Measurements from ENCODE around the gene OR2S2.

Gene OR2S2

DNA sequence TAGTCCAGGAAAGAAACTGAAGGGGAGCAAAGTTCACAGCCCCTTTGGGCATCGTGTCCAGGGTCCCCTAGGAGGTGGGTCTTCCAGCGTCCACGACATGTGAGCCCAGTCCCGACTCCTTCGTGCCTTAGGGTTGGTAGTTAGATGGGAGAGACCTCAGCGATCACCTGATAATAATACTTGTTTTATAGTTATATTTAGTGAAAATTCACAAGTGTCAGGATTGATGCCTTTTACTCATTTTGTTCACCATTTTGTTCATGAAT, 28.6 kb downstream of the OR2S2 start:
- Histone ChIP-seq H3K4me2 (ENCODE audit: low read length, poor library complexity, severe bottlenecking) (no peak overlapping the region), H3K14ac (ENCODE audit: low read length in 2 of 2) (no peak overlapping the region), H3K27ac (ENCODE audit: low read length, poor library complexity, severe bottlenecking) (no peak overlapping the region), H3K23ac (ENCODE audit: low read length in 2 of 2) (no peak overlapping the region), H3K4me1 (ENCODE audit: control insufficient read depth, insufficient read depth, low read depth, low read length) (peaks cover 6% of the 10 kb centered on the region), H3K27me3 (ENCODE audit: control insufficient read depth in 1 of 2, insufficient read depth in 1 of 2, low read length in 2 of 2) (no peaks in the 10 kb centered on the region), H4K8ac (ENCODE audit: low read length) (no peak overlapping the region), H3K18ac (ENCODE audit: low read depth in 1 of 2, low read length in 2 of 2) (no peak overlapping the region), H4K91ac (ENCODE audit: low read length) (no peak overlapping the region), H2BK12ac (ENCODE audit: low read length in 2 of 2) (no peak overlapping the region), H2BK5ac (ENCODE audit: low read depth, low read length, poor library complexity, severe bottlenecking) (no peak overlapping the region), H2BK15ac (ENCODE audit: low read depth, poor library complexity, severe bottlenecking) (no peak overlapping the region), H2AFZ (ENCODE audit: low read depth, low read length) (no peak overlapping the region), H3K4me3 (ENCODE audit: insufficient read depth in 1 of 2, low read depth in 1 of 2, low read length in 2 of 2) (no peak overlapping the region), H3K4ac (ENCODE audit: low read depth in 1 of 2, low read length in 2 of 2) (no peak overlapping the region), H2BK120ac (ENCODE audit: low read depth, low read length) (no peak overlapping the region), H3K9me3 (ENCODE audit: control insufficient read depth, low read length) (no peaks in the 10 kb centered on the region), H3K9ac (ENCODE audit: low read length) (no peak overlapping the region), H3K36me3 (ENCODE audit: control insufficient read depth in 1 of 2, insufficient read depth in 2 of 2, low read depth in 1 of 2, low read length in 2 of 2) (no peaks in the 10 kb centered on the region), H3K79me1 (replicated peaks; ENCODE audit: low read length, poor library complexity, severe bottlenecking) (no peaks in the 10 kb centered on the region), H2AK5ac (ENCODE audit: low read length, severe bottlenecking) (no peak overlapping the region)
- DNase-seq, result no peak
- 82% methylated on average over 3 of the region's 6 CpGs for WGBS

DNA sequence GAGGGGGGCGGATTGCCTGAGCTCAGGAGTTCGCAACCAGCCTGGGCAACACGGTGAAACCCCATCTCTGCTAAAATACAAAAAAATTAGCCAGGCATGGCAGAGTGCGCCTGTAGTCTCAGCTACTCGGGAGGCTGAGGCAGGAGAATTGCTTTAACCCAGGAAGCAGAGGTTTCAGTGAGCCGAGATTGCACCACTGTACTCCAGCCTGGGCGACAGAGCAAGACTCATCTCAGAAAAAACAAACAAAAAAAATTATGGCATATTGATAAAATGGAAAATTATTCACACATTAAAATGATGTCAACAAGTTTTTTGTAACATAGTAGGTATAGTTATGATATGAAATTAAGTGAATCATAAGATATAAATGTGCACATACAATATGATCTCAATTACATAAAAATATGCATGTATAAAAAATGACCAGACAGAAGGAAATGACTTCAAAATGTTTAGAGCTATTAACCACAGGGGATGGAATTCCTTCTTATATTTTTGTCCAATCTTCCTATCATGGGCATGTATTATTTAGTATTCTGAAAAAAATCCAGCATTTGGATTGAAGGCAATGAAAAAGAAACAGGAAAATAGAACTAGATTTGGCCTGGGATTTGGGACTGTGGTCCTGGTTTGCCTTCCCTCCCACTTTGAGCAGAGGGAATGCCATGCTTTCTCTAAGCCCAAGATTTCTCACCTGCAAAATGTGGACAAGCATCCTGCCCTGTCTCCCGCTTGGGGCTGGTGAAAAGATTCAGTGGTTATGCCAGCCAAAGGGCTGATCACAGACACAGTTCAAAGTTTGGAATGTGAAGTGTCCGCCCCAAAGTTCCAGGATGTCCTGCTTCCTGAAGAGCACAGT, 29.1 kb downstream of the OR2S2 start:
- Histone ChIP-seq H2BK120ac (ENCODE audit: low read depth, low read length) (no peak overlapping the region), H3K4me1 (ENCODE audit: control insufficient read depth, insufficient read depth, low read depth, low read length) (peaks cover 6% of the 10 kb centered on the region), H3K4me3 (ENCODE audit: insufficient read depth in 1 of 2, low read depth in 1 of 2, low read length in 2 of 2) (no peak overlapping the region), H3K9me3 (ENCODE audit: control insufficient read depth, low read length) (no peaks in the 10 kb centered on the region), H4K8ac (ENCODE audit: low read length) (no peak overlapping the region), H3K4ac (ENCODE audit: low read depth in 1 of 2, low read length in 2 of 2) (no peak overlapping the region), H3K4me2 (ENCODE audit: low read length, poor library complexity, severe bottlenecking) (no peak overlapping the region), H2BK5ac (ENCODE audit: low read depth, low read length, poor library complexity, severe bottlenecking) (no peak overlapping the region), H3K18ac (ENCODE audit: low read depth in 1 of 2, low read length in 2 of 2) (no peak overlapping the region), H3K9ac (ENCODE audit: low read length) (no peak overlapping the region), H2BK12ac (ENCODE audit: low read length in 2 of 2) (no peak overlapping the region), H4K91ac (ENCODE audit: low read length) (no peak overlapping the region), H3K23ac (ENCODE audit: low read length in 2 of 2) (no peak overlapping the region), H2AFZ (ENCODE audit: low read depth, low read length) (no peak overlapping the region), H2BK15ac (ENCODE audit: low read depth, poor library complexity, severe bottlenecking) (no peak overlapping the region), H3K79me1 (replicated peaks; ENCODE audit: low read length, poor library complexity, severe bottlenecking) (no peaks in the 10 kb centered on the region), H3K27ac (ENCODE audit: low read length, poor library complexity, severe bottlenecking) (no peak overlapping the region), H3K14ac (ENCODE audit: low read length in 2 of 2) (no peak overlapping the region), H3K36me3 (ENCODE audit: control insufficient read depth in 1 of 2, insufficient read depth in 2 of 2, low read depth in 1 of 2, low read length in 2 of 2) (no peaks in the 10 kb centered on the region), H3K27me3 (ENCODE audit: control insufficient read depth in 1 of 2, insufficient read depth in 1 of 2, low read length in 2 of 2) (no peaks in the 10 kb centered on the region), H2AK5ac (ENCODE audit: low read length, severe bottlenecking) (no peak overlapping the region)
- DNase-seq, result no peak
- WGBS, result 91% methylated on average over 7 of the region's 9 CpGs

DNA sequence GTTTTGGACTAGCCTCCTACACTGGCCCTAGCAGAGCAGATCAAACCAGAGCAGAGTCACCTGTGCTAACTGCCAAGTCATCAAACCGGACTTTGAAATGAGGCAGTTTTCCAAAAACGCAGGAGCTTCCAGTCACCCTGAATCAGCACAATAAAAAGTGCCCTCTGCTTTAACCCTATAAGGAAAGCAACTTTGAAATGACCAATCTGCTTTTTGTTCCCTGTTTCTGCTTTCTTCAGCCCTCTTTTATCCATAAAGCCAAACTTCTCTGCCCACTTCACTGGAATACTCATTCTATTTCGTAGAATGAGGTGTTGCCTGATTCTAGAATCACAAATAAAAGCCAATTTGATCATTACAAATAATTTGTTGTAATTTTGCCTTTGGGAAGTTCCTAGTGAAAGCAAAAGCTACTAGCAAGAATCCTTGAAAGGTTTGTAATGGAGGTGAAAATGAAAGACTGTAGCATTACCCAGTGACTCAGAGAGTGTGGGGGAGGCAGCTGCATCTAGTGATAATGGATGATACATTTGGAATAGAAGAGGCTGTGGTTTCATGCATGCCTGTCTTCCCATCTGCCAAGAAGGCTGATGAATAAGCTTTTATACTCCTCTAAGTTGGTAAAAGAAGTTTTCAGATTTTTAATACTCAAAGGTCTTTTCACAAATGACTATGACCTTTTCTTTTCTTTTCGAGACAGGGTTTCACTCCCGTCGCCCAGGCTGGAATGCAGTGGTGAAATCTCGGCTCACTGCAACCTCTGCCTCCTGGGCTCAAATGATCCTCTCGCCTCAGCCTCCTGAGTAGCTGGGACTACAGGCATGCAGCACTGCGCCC, 33.8 kb downstream of the OR2S2 start:
- DNase-seq, result peak; percentile 87
- WGBS, result 66% methylated on average over 8 of the region's 9 CpGs
- no peak overlapping the region for H2BK120ac ChIP-seq (ENCODE audit: low read depth, low read length)

DNA sequence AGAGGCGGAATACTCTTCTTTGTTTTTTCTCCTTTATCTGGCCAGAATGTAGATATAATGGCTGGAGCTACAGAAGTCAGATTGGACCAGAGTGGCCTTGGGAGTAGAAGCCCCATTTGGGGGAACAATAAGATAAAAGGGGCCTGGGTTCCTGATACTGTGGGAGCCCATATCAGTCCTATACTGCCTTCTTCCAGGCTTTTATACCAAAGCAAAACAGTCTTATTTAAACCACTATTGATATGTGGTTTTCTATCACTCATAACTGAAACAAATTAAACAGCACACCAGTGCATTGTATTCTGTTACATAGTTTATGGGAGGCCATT, 34.4 kb downstream of the OR2S2 start:
- H3K9me3 ChIP-seq (ENCODE audit: control insufficient read depth, low read length), result no peaks in the 10 kb centered on the region
- H2BK15ac ChIP-seq (ENCODE audit: low read depth, poor library complexity, severe bottlenecking), result no peak overlapping the region
- no peak overlapping the region for H2AFZ ChIP-seq (ENCODE audit: low read depth, low read length)
- peak overlapping the region in 1 of 2 experiments; percentile 49 for H3K4ac ChIP-seq (ENCODE audit: low read depth in 1 of 2, low read length in 2 of 2)
- H2BK12ac ChIP-seq (ENCODE audit: low read length in 2 of 2), result no peak overlapping the region
- H3K4me1 ChIP-seq (ENCODE audit: control insufficient read depth, insufficient read depth, low read depth, low read length), result peaks cover 6% of the 10 kb centered on the region
- no peak overlapping the region for H3K23ac ChIP-seq (ENCODE audit: low read length in 2 of 2)
- peak overlapping the region; percentile 88 for H3K9ac ChIP-seq (ENCODE audit: low read length)
- peak overlapping the region in 1 of 2 experiments; percentile 40 for H3K4me3 ChIP-seq (ENCODE audit: insufficient read depth in 1 of 2, low read depth in 1 of 2, low read length in 2 of 2)
- peak overlapping the region; percentile 99 for H2BK5ac ChIP-seq (ENCODE audit: low read depth, low read length, poor library complexity, severe bottlenecking)
- H3K27me3 ChIP-seq (ENCODE audit: control insufficient read depth in 1 of 2, insufficient read depth in 1 of 2, low read length in 2 of 2), result no peaks in the 10 kb centered on the region
- no peak for DNase-seq
- H4K91ac ChIP-seq (ENCODE audit: low read length), result no peak overlapping the region
- peak overlapping the region; percentile 98 for H2AK5ac ChIP-seq (ENCODE audit: low read length, severe bottlenecking)
- no peak overlapping the region for H2BK120ac ChIP-seq (ENCODE audit: low read depth, low read length)
- H3K36me3 ChIP-seq (ENCODE audit: control insufficient read depth in 1 of 2, insufficient read depth in 2 of 2, low read depth in 1 of 2, low read length in 2 of 2), result no peaks in the 10 kb centered on the region
- H3K79me1 ChIP-seq (replicated peaks; ENCODE audit: low read length, poor library complexity, severe bottlenecking), result no peaks in the 10 kb centered on the region
- H3K18ac ChIP-seq (ENCODE audit: low read depth in 1 of 2, low read length in 2 of 2), result no peak overlapping the region
- WGBS, result 89% methylated on average over 1 of the region's 1 CpG
- peak overlapping the region; percentile 98 for H3K27ac ChIP-seq (ENCODE audit: low read length, poor library complexity, severe bottlenecking)
- no peak overlapping the region for H3K14ac ChIP-seq (ENCODE audit: low read length in 2 of 2)
- peak overlapping the region; percentile 45 for H3K4me2 ChIP-seq (ENCODE audit: low read length, poor library complexity, severe bottlenecking)
- no peak overlapping the region for H4K8ac ChIP-seq (ENCODE audit: low read length)

More for the DNA sequence above, 33.8 kb downstream of the OR2S2 start:
- peaks cover 6% of the 10 kb centered on the region for H3K4me1 ChIP-seq (ENCODE audit: control insufficient read depth, insufficient read depth, low read depth, low read length)
- H2BK12ac ChIP-seq (ENCODE audit: low read length in 2 of 2), result no peak overlapping the region
- H3K4me3 ChIP-seq (ENCODE audit: insufficient read depth in 1 of 2, low read depth in 1 of 2, low read length in 2 of 2), result peak overlapping the region in 1 of 2 experiments; percentile 40
- H3K27ac ChIP-seq (ENCODE audit: low read length, poor library complexity, severe bottlenecking), result peak overlapping the region; percentile 98
- no peak overlapping the region for H4K91ac ChIP-seq (ENCODE audit: low read length)
- peak overlapping the region; percentile 45 for H3K4me2 ChIP-seq (ENCODE audit: low read length, poor library complexity, severe bottlenecking)
- H4K8ac ChIP-seq (ENCODE audit: low read length), result peak overlapping the region; percentile 61
- H3K79me1 ChIP-seq (replicated peaks; ENCODE audit: low read length, poor library complexity, severe bottlenecking), result no peaks in the 10 kb centered on the region
- H2AFZ ChIP-seq (ENCODE audit: low read depth, low read length), result no peak overlapping the region
- peak overlapping the region; percentile 99 for H2BK5ac ChIP-seq (ENCODE audit: low read depth, low read length, poor library complexity, severe bottlenecking)
- H3K14ac ChIP-seq (ENCODE audit: low read length in 2 of 2), result no peak overlapping the region
- H3K23ac ChIP-seq (ENCODE audit: low read length in 2 of 2), result no peak overlapping the region
- H3K27me3 ChIP-seq (ENCODE audit: control insufficient read depth in 1 of 2, insufficient read depth in 1 of 2, low read length in 2 of 2), result no peaks in the 10 kb centered on the region
- H3K4ac ChIP-seq (ENCODE audit: low read depth in 1 of 2, low read length in 2 of 2), result no peak overlapping the region
- peak overlapping the region; percentile 78 for H2AK5ac ChIP-seq (ENCODE audit: low read length, severe bottlenecking)
- peak overlapping the region in 1 of 2 experiments; percentile 5 for H3K18ac ChIP-seq (ENCODE audit: low read depth in 1 of 2, low read length in 2 of 2)
- H3K36me3 ChIP-seq (ENCODE audit: control insufficient read depth in 1 of 2, insufficient read depth in 2 of 2, low read depth in 1 of 2, low read length in 2 of 2), result no peaks in the 10 kb centered on the region
- no peak overlapping the region for H2BK15ac ChIP-seq (ENCODE audit: low read depth, poor library complexity, severe bottlenecking)
- no peaks in the 10 kb centered on the region for H3K9me3 ChIP-seq (ENCODE audit: control insufficient read depth, low read length)
- H3K9ac ChIP-seq (ENCODE audit: low read length), result peak overlapping the region; percentile 88
